ENCODE data around the gene MBOAT1.

- TF ChIP-seq, protein P1, sequence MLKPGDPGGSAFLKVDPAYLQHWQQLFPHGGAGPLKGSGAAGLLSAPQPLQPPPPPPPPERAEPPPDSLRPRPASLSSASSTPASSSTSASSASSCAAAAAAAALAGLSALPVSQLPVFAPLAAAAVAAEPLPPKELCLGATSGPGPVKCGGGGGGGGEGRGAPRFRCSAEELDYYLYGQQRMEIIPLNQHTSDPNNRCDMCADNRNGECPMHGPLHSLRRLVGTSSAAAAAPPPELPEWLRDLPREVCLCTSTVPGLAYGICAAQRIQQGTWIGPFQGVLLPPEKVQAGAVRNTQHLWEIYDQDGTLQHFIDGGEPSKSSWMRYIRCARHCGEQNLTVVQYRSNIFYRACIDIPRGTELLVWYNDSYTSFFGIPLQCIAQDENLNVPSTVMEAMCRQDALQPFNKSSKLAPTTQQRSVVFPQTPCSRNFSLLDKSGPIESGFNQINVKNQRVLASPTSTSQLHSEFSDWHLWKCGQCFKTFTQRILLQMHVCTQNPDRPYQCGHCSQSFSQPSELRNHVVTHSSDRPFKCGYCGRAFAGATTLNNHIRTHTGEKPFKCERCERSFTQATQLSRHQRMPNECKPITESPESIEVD (tag by site-specific recombination; IDR thresholded peaks at IDR 0.05) = no peak
- TF ChIP-seq CTCF (tag by site-specific recombination; IDR thresholded peaks at IDR 0.05) = no peak
- no peak for TF ChIP-seq KLF1 (tag by site-specific recombination; IDR thresholded peaks at IDR 0.05)
- no peak for TF ChIP-seq ZNF121 (tag by site-specific recombination; IDR thresholded peaks at IDR 0.05)
- TF ChIP-seq ZFP37 (tag by site-specific recombination; IDR thresholded peaks at IDR 0.05) = no peak
- TF ChIP-seq, protein P2, sequence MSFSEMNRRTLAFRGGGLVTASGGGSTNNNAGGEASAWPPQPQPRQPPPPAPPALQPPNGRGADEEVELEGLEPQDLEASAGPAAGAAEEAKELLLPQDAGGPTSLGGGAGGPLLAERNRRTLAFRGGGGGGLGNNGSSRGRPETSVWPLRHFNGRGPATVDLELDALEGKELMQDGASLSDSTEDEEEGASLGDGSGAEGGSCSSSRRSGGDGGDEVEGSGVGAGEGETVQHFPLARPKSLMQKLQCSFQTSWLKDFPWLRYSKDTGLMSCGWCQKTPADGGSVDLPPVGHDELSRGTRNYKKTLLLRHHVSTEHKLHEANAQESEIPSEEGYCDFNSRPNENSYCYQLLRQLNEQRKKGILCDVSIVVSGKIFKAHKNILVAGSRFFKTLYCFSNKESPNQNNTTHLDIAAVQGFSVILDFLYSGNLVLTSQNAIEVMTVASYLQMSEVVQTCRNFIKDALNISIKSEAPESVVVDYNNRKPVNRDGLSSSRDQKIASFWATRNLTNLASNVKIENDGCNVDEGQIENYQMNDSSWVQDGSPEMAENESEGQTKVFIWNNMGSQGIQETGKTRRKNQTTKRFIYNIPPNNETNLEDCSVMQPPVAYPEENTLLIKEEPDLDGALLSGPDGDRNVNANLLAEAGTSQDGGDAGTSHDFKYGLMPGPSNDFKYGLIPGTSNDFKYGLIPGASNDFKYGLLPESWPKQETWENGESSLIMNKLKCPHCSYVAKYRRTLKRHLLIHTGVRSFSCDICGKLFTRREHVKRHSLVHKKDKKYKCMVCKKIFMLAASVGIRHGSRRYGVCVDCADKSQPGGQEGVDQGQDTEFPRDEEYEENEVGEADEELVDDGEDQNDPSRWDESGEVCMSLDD (tag by site-specific recombination; IDR thresholded peaks at IDR 0.05) = no peak
- TF ChIP-seq, protein P3, sequence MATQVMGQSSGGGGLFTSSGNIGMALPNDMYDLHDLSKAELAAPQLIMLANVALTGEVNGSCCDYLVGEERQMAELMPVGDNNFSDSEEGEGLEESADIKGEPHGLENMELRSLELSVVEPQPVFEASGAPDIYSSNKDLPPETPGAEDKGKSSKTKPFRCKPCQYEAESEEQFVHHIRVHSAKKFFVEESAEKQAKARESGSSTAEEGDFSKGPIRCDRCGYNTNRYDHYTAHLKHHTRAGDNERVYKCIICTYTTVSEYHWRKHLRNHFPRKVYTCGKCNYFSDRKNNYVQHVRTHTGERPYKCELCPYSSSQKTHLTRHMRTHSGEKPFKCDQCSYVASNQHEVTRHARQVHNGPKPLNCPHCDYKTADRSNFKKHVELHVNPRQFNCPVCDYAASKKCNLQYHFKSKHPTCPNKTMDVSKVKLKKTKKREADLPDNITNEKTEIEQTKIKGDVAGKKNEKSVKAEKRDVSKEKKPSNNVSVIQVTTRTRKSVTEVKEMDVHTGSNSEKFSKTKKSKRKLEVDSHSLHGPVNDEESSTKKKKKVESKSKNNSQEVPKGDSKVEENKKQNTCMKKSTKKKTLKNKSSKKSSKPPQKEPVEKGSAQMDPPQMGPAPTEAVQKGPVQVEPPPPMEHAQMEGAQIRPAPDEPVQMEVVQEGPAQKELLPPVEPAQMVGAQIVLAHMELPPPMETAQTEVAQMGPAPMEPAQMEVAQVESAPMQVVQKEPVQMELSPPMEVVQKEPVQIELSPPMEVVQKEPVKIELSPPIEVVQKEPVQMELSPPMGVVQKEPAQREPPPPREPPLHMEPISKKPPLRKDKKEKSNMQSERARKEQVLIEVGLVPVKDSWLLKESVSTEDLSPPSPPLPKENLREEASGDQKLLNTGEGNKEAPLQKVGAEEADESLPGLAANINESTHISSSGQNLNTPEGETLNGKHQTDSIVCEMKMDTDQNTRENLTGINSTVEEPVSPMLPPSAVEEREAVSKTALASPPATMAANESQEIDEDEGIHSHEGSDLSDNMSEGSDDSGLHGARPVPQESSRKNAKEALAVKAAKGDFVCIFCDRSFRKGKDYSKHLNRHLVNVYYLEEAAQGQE (tag by site-specific recombination; IDR thresholded peaks at IDR 0.05) = no peak
- TF ChIP-seq ZNF133 (tag by site-specific recombination; IDR thresholded peaks at IDR 0.05) = no peak
- TF ChIP-seq ZNF274 (IDR thresholded peaks at IDR 0.05; ENCODE audit: low read length) = no peak
- TF ChIP-seq ZNF274 (tag by site-specific recombination; IDR thresholded peaks at IDR 0.05; ENCODE audit: borderline replicate concordance) = no peak
- TF ChIP-seq ZFP3 (tag by site-specific recombination; IDR thresholded peaks at IDR 0.05; ENCODE audit: low read depth) = no peak
- TF ChIP-seq ZFHX2 (tag by site-specific recombination; conservative IDR thresholded peaks at IDR 0.05) = no peak
- TF ChIP-seq ZNF324 (tag by site-specific recombination; IDR thresholded peaks at IDR 0.05) = no peak
- no peak for TF ChIP-seq ZNF18 (tag by site-specific recombination; IDR thresholded peaks at IDR 0.05)
Observed at GRCh38 chr6:20227350-20227749, 15.1 kb upstream of the MBOAT1 start.

Data from HEK293 (cell line).